ENCODE results near the gene RAPGEF4. TPM values are rescaled to one million over a fixed set of nuclear protein-coding genes. Genes with fewer than 3 reads are reported as not detected.

Gene RAPGEF4
- total RNA-seq, 1 experiment from 2014 or later = 0.98 TPM

GRCh38 chr2:172811027-172811426, 75.4 kb downstream of the RAPGEF4 start:
- Histone ChIP-seq H3K4me1 (no peaks in the 10 kb centered on the region), H3K4me3 (ENCODE audit: low read depth, low read length) (no peak overlapping the region), H3K9me3 (no peaks in the 10 kb centered on the region), H3K27me3 (replicated peaks; ENCODE audit: control insufficient read depth, insufficient read depth, low read length) (no peaks in the 10 kb centered on the region; the same call in 1 of the 2 replicates), H3K36me3 (ENCODE audit: control insufficient read depth, insufficient read depth, low read length) (no peaks in the 10 kb centered on the region)
- POLR2A ChIA-PET = no interaction called here
- no peaks in the 10 kb centered on the region for H3K36me3 Mint-ChIP-seq (ENCODE audit: insufficient read depth, unreplicated experiment)
- H3K27me3 Mint-ChIP-seq (ENCODE audit: insufficient read depth, unreplicated experiment) = peaks cover 3% of the 10 kb centered on the region
- intact Hi-C loops (cut with micrococcal nuclease; ENCODE audit: unreplicated experiment) = no loop called here
- no peak for DNase-seq
- H3K9me3 Mint-ChIP-seq (ENCODE audit: unreplicated experiment) = no peaks in the 10 kb centered on the region
- H3K4me1 Mint-ChIP-seq (ENCODE audit: low read depth, unreplicated experiment) = no peaks in the 10 kb centered on the region
- no peak for TF ChIP-seq CTCF (IDR thresholded peaks at IDR 0.05; ENCODE audit: insufficient read depth in 1 of 2, low read depth in 1 of 2, low read length in 1 of 2, severe bottlenecking in 1 of 2, unreplicated experiment in 1 of 2)
- H3K27ac Mint-ChIP-seq (ENCODE audit: unreplicated experiment) = no peak overlapping the region
- no peak overlapping the region for H3K4me3 Mint-ChIP-seq (ENCODE audit: unreplicated experiment)
- CTCF ChIA-PET = no interaction called here
- BruUV-seq (replicated peaks) = no TSS peak

- H3K27me3 Mint-ChIP-seq (ENCODE audit: insufficient read depth, unreplicated experiment) = peaks cover 3% of the 10 kb centered on the region
- no peak overlapping the region for H3K4me3 Mint-ChIP-seq (ENCODE audit: unreplicated experiment)
- H3K36me3 Mint-ChIP-seq (ENCODE audit: insufficient read depth, unreplicated experiment) = no peaks in the 10 kb centered on the region
- no peaks in the 10 kb centered on the region for H3K9me3 Mint-ChIP-seq (ENCODE audit: unreplicated experiment)
- Histone ChIP-seq H3K36me3 (ENCODE audit: control insufficient read depth, insufficient read depth, low read length) (no peaks in the 10 kb centered on the region), H3K27me3 (replicated peaks; ENCODE audit: control insufficient read depth, insufficient read depth, low read length) (no peaks in the 10 kb centered on the region; the same call in 1 of the 2 replicates), H3K4me3 (ENCODE audit: low read depth, low read length) (no peak overlapping the region), H3K9me3 (no peaks in the 10 kb centered on the region), H3K4me1 (no peaks in the 10 kb centered on the region)
- no peak overlapping the region for H3K27ac Mint-ChIP-seq (ENCODE audit: unreplicated experiment)
- H3K4me1 Mint-ChIP-seq (ENCODE audit: low read depth, unreplicated experiment) = no peaks in the 10 kb centered on the region
- intact Hi-C loops (cut with micrococcal nuclease; ENCODE audit: unreplicated experiment) = no loop called here
- POLR2A ChIA-PET = no interaction called here
- TF ChIP-seq CTCF (IDR thresholded peaks at IDR 0.05; ENCODE audit: insufficient read depth in 1 of 2, low read depth in 1 of 2, low read length in 1 of 2, severe bottlenecking in 1 of 2, unreplicated experiment in 1 of 2) = no peak
- CTCF ChIA-PET = no interaction called here
- BruUV-seq (replicated peaks) = no TSS peak
- no peak for DNase-seq
These were observed 76.6 kb downstream of the RAPGEF4 start for GRCh38 chr2:172812158-172812744.

- no TSS peak for BruUV-seq (replicated peaks)
- Mint-ChIP-seq H3K9me3 (ENCODE audit: unreplicated experiment) (no peaks in the 10 kb centered on the region), H3K27me3 (ENCODE audit: insufficient read depth, unreplicated experiment) (peaks cover 3% of the 10 kb centered on the region), H3K27ac (ENCODE audit: unreplicated experiment) (no peak overlapping the region), H3K4me3 (ENCODE audit: unreplicated experiment) (no peak overlapping the region), H3K36me3 (ENCODE audit: insufficient read depth, unreplicated experiment) (no peaks in the 10 kb centered on the region), H3K4me1 (ENCODE audit: low read depth, unreplicated experiment) (no peaks in the 10 kb centered on the region)
- intact Hi-C loops (cut with micrococcal nuclease; ENCODE audit: unreplicated experiment) = no loop called here
- H3K9me3 ChIP-seq = no peaks in the 10 kb centered on the region
- peak; percentile 42 for TF ChIP-seq CTCF (IDR thresholded peaks at IDR 0.05; ENCODE audit: insufficient read depth in 1 of 2, low read depth in 1 of 2, low read length in 1 of 2, severe bottlenecking in 1 of 2, unreplicated experiment in 1 of 2)
- H3K36me3 ChIP-seq (ENCODE audit: control insufficient read depth, insufficient read depth, low read length) = no peaks in the 10 kb centered on the region
- no peak overlapping the region for H3K4me3 ChIP-seq (ENCODE audit: low read depth, low read length)
- ChIA-PET CTCF (interaction anchor here (0.7 to 2.0 kb wide), 4 partner anchors 13 to 119 kb away, joined by 3 to 24 read pairs (median 6); no protein-coding TSS in a partner anchor), POLR2A (no interaction called here)
- peak in 1 of 2 experiments; percentile 16 for DNase-seq
- H3K27me3 ChIP-seq (replicated peaks; ENCODE audit: control insufficient read depth, insufficient read depth, low read length) = no peaks in the 10 kb centered on the region; the same call in 1 of the 2 replicates
- H3K4me1 ChIP-seq = no peaks in the 10 kb centered on the region
These were observed 77.8 kb downstream of the RAPGEF4 start for GRCh38 chr2:172813314-172813888.
